Uterus (tissue), 4 donors: Measurements from ENCODE around the gene UPK1A. TPM values are rescaled to one million over a fixed set of nuclear protein-coding genes. Genes with fewer than 3 reads are reported as not detected.

Source experiments
- DNase-seq, 2 donors: peaks; one replicate each; pipeline ENCODE4 v3.0.0-alpha.2; 2019 to 2020
- H3K27ac ChIP-seq, 2 donors: fragments of 200-600 bp; sonication (generic); 1 replicate in 1 of 2; 2 replicates in 1 of 2; pipeline ENCODE4 v1.5.1; 2016 to 2018
- H3K27me3 ChIP-seq, 2 donors: fragments of 200-600 bp; sonication (generic); one replicate each; pipeline ENCODE4 v1.5.1; 2018 to 2019; ENCODE audit warnings: control low read depth in 1 of 2
- H3K36me3 ChIP-seq, 2 donors: fragments of 200-600 bp; sonication (generic); one replicate each; pipeline ENCODE4 v1.5.1; 2019; ENCODE audit warnings: control low read depth in 1 of 2
- H3K4me1 ChIP-seq, 2 donors: fragments of 200-600 bp; sonication (generic); one replicate each; pipeline ENCODE4 v1.5.1; 2018 to 2019; ENCODE audit warnings: control low read depth in 1 of 2
- H3K4me3 ChIP-seq, 2 donors: fragments of 200-600 bp; sonication (generic); 1 replicate in 1 of 2; 2 replicates in 1 of 2; pipeline ENCODE4 v1.5.1; 2018 to 2019; ENCODE audit warnings: mild to moderate bottlenecking in 1 of 2
- H3K9me3 ChIP-seq, 2 donors: fragments of 200-600 bp; sonication (generic); one replicate each; pipeline ENCODE4 v1.5.1; 2019; ENCODE audit warnings: control low read depth in 1 of 2
- POLR2A ChIP-seq, 2 donors: fragments of 450-650 bp; IDR thresholded peaks; one replicate each; pipeline ENCODE4 v1.6.1; 2016; ENCODE audit warnings: antibody characterized with exemption in 2 of 2, mild to moderate bottlenecking in 1 of 2, moderate library complexity in 1 of 2
- intact Hi-C: fragments of 100-400 bp; cut with DNase I; formaldehyde crosslinking; loops from one replicate; pipeline ENCODE4 v1.15.1; 2023; ENCODE audit warnings: low total_unique reads
- total RNA-seq, 4 donors: library from RNA; depleted of rRNA in 3 of 4; stranded (reverse); fragments of >200 nt in 3 of 4; gene quantifications; one replicate each; pipeline versions ENCODE4 v1.1.0 to v1.2.4, GENCODE V29; 2014 to 2023
- TF ChIP-seq, protein P1 (sequence below), 4 experiments: fragments of 200-600 bp in 2 of 4; fragments of 450-650 bp in 2 of 4; sonication (generic) in 2 of 4; IDR thresholded peaks; one replicate each; pipeline ENCODE4 v1.5.1; 2016 to 2019; ENCODE audit warnings: antibody characterized with exemption in 4 of 4, mild to moderate bottlenecking in 2 of 4, moderate library complexity in 1 of 4
- donor health status: DM: yes; HTN: yes; CAD: no.

The UPK1A gene
- total RNA-seq, 4 donors from 2014 or later = 0.91 TPM; not detected in 3

DNA sequence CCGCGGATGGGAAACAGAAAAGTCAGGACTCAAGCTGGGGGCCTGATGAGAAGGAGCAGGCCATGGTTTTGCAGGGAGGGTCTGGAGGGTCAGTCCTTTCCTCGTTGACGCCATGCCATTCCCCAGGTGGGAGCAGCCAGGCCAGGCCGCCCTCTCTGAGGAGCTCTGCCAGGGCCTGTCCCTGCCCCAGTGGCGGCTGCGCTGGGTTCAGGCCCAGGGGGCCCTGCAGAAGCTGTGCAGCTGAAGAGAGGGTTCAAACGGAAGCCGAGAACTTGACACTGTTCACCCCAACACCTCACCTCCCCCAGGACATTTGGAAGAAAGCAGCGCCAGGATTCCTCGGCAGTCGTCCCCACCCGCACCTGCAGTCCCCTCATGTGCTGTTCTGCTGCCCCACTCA is 43.6 kb upstream of the UPK1A start:
- no peak for TF ChIP-seq POLR2A (IDR thresholded peaks at IDR 0.05)
- TF ChIP-seq, protein P1, sequence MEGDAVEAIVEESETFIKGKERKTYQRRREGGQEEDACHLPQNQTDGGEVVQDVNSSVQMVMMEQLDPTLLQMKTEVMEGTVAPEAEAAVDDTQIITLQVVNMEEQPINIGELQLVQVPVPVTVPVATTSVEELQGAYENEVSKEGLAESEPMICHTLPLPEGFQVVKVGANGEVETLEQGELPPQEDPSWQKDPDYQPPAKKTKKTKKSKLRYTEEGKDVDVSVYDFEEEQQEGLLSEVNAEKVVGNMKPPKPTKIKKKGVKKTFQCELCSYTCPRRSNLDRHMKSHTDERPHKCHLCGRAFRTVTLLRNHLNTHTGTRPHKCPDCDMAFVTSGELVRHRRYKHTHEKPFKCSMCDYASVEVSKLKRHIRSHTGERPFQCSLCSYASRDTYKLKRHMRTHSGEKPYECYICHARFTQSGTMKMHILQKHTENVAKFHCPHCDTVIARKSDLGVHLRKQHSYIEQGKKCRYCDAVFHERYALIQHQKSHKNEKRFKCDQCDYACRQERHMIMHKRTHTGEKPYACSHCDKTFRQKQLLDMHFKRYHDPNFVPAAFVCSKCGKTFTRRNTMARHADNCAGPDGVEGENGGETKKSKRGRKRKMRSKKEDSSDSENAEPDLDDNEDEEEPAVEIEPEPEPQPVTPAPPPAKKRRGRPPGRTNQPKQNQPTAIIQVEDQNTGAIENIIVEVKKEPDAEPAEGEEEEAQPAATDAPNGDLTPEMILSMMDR (IDR thresholded peaks at IDR 0.05) = no peak
- H3K36me3 ChIP-seq = no peaks in the 10 kb centered on the region
- intact Hi-C loops = no loop called here
- H3K4me1 ChIP-seq = no peaks in the 10 kb centered on the region
- no peak overlapping the region for H3K4me3 ChIP-seq
- H3K27me3 ChIP-seq = no peaks in the 10 kb centered on the region
- no peak for DNase-seq
- no peak overlapping the region for H3K27ac ChIP-seq
- H3K9me3 ChIP-seq = no peaks in the 10 kb centered on the region

DNA sequence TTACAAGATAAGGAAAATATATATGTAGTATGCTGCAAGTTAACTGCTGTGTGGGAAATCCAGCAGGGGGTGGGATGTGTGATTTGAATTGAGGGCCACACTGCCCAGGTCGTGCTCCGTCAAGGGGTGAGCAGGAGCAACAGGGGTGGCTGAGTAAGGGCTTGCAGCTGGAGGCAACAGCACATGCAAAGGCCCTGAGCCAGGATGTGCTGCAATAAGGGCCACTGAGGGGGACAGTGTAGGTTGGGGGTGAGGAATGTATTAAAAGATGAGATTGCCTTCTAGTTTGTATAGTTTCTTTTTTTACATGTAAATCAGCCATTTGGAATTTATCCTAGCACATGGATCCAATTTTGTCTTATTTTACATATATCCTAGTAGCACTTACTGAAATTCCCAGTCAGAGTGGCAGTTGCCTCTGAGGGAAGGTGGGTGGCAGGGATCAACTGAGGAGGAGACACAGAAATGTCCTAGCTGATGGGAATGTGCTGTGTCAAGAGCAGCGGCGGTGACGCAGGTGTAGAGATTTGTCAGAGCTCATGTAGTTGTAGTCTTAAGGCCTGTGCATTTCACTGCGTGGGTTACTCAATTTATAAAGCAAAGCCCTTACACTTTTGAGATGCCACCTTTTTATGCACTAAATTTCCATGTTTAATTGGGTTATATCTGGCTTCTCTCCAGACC is 42.8 kb upstream of the UPK1A start:
- intact Hi-C loops = no loop called here
- TF ChIP-seq POLR2A (IDR thresholded peaks at IDR 0.05) = no peak
- TF ChIP-seq, protein P1 (IDR thresholded peaks at IDR 0.05) = no peak
- H3K4me1 ChIP-seq = no peaks in the 10 kb centered on the region
- no peak overlapping the region for H3K4me3 ChIP-seq
- no peaks in the 10 kb centered on the region for H3K27me3 ChIP-seq
- DNase-seq = no peak
- no peaks in the 10 kb centered on the region for H3K9me3 ChIP-seq
- H3K27ac ChIP-seq = no peak overlapping the region
- H3K36me3 ChIP-seq = no peaks in the 10 kb centered on the region

DNA sequence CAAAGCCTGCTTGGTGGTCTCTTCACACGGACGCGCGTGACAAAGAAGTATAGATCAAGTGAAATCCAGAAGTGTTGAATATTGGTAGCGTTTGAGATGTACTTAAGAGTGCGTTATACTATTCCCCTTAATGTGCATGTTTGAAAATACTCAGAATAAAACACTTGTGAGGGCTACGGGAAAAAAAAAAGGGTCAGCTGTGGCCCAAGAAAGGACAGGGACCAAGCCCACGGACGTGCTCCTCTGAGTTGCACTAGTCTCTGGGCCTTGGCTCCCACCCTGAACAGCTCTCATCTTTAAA is 38.1 kb upstream of the UPK1A start:
- no peaks in the 10 kb centered on the region for H3K27me3 ChIP-seq
- no peaks in the 10 kb centered on the region for H3K9me3 ChIP-seq
- no peaks in the 10 kb centered on the region for H3K36me3 ChIP-seq
- peak overlapping the region; percentile 78 to 93 for H3K27ac ChIP-seq
- TF ChIP-seq, protein P1 (IDR thresholded peaks at IDR 0.05) = no peak
- no peak for TF ChIP-seq POLR2A (IDR thresholded peaks at IDR 0.05)
- peaks cover 5 to 6% of the 10 kb centered on the region in 2 donors for H3K4me1 ChIP-seq
- no peak for DNase-seq
- peak overlapping the region; percentile 89 to 93 for H3K4me3 ChIP-seq
- intact Hi-C loops = no loop called here

DNA sequence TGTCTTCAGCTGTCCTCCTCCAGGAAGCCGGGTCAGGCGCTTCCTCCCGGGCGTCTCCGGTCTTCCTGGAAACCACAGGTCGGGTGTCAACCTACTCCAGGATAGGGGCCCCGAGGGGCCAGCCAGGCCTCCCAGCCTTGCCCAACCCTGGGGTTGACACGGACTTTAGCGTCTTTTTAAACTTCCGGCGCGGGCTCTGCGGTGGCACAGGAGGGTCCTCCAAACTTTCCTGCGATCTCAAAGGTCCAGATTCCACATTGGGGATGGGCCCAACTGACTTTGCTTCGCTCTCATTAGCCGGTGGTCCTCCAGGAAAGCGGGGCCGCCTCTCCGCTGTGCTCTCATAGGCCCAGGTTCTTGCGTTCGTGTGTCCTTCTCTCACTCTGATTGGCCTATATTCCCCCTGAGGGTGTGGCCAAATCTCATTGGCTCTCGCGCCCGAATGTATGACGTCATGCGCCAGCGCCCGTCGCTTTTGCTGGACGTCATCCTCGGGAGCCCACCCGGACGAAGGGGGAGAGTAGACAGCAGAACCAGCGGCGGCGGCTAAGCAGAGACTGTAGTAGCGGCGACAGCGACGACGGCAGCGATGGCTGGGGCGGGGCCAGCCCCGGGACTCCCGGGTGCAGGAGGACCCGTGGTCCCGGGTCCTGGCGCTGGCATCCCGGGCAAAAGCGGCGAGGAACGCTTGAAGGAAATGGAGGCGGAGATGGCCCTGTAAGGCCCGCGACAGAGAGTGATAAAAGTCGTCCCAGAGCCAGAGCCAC is 37.6 kb upstream of the UPK1A start, which contains the start of gene RBM42:
TSS of gene RBM42 (plus strand) at position 472 of the 767 bp plus-strand sequence. CDS start at position 590, 118 bp downstream.
- no peaks in the 10 kb centered on the region for H3K27me3 ChIP-seq
- H3K4me1 ChIP-seq = peaks cover 5 to 6% of the 10 kb centered on the region in 2 donors
- H3K27ac ChIP-seq = peak within 1 kb of the TSS; percentile 78 to 93
- DNase-seq = peak; percentile 98
- peak within 1 kb of the TSS; percentile 89 to 93 for H3K4me3 ChIP-seq
- intact Hi-C loops = no loop called here
- H3K36me3 ChIP-seq = no peaks in the 10 kb centered on the region
- H3K9me3 ChIP-seq = no peaks in the 10 kb centered on the region
- TF ChIP-seq, protein P1 (IDR thresholded peaks at IDR 0.05) = peak in 2 of 4 experiments; percentile 32 to 51
- TF ChIP-seq POLR2A (IDR thresholded peaks at IDR 0.05) = peak; percentile 53 to 82

DNA sequence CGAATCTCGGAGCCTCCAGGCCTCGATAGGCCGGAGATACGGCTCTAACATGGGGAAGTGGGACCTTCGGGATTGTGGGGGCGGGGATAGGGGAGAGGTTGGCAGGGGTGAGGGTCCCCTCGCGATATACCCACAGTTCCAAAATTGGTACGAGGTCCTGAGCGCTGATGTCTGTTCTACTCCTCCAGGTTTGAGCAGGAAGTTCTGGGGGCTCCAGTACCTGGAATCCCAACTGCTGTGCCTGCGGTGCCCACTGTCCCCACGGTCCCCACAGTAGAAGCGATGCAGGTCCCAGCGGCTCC is 37.0 kb upstream of the UPK1A start:
- Histone ChIP-seq H3K4me3 (peak overlapping the region; percentile 89 to 93), H3K36me3 (no peaks in the 10 kb centered on the region), H3K27ac (peak overlapping the region; percentile 78 to 93), H3K4me1 (peaks cover 5 to 6% of the 10 kb centered on the region in 2 donors), H3K9me3 (no peaks in the 10 kb centered on the region), H3K27me3 (no peaks in the 10 kb centered on the region)
- TF ChIP-seq, protein P1 (IDR thresholded peaks at IDR 0.05) = no peak
- no peak for TF ChIP-seq POLR2A (IDR thresholded peaks at IDR 0.05)
- intact Hi-C loops = no loop called here
- DNase-seq = no peak
